ENCODE measurements around the gene MYO16.

The MYO16 gene

GRCh38 chr13:108663710-108664109 lies 34.3 kb downstream of the MYO16 start:
- no peak for DNase-seq (ENCODE audit: low spot score)

DNA sequence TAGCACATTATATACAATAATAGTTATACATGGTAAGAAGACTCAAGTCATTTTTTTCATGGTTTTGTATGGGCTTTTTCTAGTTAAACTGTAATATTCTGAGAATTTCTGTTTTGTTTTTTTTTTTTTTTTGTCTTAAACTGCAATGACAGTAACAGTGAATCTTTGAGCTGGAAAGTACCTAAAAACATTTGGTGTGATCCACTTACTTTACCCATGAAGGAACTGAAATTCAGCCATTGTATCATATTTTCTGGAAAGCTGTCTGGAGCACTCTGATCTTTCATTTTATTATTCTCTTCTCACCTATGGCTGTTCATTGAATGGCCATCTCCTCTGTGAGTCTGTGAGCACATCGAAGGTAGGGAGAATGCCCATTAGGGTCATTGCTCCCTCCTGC lies 37.8 kb downstream of the MYO16 start:
- no peak for DNase-seq (ENCODE audit: low spot score)

- DNase-seq (ENCODE audit: low spot score), result no peak
Measured at GRCh38 chr13:108669381-108669780, 40.0 kb downstream of the MYO16 start.

DNA sequence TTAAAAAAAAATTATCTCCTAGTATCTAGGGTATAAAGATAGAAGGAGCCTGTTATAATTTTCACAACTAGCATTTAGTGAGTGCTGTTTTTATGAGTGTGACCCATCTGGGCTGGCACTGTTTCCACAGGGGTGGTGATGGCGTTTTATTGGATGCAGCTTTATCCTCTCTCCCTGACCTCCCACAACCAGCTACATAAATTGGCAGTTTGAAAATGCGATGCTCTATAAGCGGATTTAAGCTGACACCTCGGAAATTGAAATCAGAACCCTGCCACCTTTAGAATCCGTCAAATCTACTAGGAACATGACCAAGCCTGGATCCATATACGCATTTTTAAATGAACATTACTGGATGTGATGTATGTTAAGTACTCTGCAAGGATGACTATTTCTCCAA lies 44.9 kb downstream of the MYO16 start:
- DNase-seq (ENCODE audit: low spot score), result no peak

GRCh38 chr13:108674771-108675170 lies 45.4 kb downstream of the MYO16 start:
- no peak for DNase-seq (ENCODE audit: low spot score)

DNA sequence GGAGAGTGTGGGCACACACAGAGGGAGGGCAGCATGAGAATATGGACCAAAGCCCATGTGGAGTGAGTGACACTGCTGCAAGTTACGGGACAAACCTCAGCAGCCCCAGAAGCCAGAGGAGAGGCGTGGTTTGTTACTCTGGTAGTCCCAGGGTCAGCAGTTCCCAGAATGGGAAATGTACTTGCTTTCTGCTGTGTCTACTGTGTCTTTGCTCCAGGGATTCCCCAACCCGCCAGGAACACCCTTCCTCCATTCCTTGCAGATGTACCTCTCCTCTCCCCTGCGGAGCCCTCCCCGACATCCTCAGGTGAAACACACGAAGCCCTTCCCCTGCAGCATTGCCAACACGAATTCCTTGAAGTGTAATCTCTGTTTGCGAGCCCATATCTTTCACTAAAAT lies 47.2 kb downstream of the MYO16 start:
- no peak for DNase-seq (ENCODE audit: low spot score)

DNA sequence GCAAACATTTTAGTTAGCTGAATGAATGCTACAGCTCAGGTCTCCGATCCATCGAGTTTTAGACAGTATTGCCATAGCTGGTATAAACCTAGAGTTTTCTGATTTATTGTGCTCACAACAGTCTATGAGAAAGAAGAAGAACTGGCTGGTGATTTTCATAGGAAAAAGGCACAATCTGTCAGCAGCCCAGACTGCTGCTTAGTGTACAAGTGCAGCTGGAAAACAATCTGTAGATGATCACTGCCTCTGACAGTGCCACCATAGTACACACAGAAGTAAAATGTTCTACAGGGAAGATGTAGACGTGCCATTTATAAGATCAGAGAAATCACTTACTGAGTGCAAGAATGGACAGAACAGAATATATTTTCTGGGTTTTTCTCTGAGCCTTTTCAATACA lies 48.4 kb downstream of the MYO16 start:
- DNase-seq (ENCODE audit: low spot score), result no peak

DNA sequence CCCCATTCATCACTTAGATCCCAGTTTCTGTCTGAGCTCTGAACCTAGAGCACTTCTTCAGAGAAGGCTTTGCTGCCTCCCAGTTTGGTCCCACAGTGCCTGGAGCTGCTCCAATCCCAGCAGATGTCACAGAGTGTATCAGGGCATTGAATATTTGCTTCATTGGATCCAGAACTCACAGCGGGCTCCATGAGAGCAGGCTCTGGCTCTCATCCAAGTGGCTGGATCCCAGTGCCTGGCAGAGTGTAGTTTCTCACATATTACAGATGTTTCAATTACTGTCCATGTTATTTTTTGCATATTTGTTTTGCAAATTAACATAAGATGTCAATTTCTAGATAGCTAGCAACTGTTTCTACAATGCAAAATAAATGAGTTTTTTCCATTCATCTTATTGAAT lies 50.6 kb downstream of the MYO16 start:
- no peak for DNase-seq (ENCODE audit: low spot score)

DNA sequence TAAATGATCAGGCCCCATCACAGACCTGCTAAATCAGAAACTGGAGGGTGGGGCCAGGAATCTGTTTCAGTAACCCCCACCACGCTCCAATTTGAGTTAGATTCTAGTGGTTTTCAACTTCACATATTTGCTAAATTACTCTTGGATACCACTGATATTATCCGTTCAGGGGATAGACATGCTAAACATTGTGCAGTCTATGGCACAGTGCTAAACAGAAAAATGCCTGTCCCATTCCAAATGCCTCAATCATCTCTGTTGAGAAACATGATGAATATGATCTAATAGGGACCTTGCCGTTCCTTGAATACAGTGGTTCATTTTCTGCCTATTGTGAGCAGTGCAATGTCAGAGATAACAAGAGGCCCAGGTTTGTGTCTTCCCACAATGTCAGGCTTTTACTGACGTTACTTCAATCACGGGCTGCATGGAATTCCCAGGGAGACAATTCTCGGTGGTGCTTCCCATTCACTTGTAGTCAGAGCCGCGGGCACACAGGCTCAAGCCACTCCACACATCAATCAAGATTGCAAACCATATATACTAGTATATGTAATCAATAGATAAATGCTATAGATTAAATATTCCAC lies 52.7 kb downstream of the MYO16 start:
- DNase-seq (ENCODE audit: low spot score), result no peak

DNA sequence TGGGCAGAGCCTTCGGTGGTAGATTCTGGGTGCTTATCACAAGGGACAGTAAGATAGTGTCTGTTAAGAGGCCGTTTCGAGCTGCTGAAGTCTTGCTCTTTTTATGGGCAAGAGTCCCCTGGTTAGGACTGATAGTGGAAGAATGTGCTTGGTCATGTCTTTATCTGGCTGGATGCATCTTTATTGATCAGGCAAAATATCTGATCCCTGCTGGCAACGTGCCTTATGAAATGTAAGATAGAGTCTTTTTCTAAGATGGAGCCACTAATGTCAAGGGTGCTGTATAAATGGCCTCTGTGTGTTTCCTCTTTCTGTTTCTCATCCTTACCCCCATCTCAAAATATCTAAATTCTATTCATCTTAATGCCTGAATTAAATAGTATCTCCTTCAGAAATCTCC lies 53.3 kb downstream of the MYO16 start:
- DNase-seq (ENCODE audit: low spot score), result no peak

DNA sequence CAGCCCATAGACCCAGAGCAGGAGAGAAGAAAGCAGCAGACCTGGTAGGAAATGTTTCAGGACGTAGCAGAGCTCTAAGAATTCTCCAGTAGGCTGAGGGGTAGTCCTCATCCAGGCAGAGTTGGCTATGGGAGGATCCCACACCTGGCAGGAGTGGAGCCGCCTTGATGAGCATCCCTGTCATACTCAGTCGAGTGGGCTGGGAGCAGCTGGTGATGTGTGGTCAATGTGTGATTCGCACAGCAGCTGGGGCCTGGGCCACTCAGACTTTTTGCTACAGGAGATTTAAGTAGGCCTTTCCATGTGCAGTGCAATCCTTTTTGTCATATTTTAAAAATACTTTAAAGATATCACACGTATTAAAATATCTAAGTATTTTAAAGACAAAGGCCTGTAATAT lies 56.6 kb downstream of the MYO16 start:
- no peak for DNase-seq (ENCODE audit: low spot score)

DNA sequence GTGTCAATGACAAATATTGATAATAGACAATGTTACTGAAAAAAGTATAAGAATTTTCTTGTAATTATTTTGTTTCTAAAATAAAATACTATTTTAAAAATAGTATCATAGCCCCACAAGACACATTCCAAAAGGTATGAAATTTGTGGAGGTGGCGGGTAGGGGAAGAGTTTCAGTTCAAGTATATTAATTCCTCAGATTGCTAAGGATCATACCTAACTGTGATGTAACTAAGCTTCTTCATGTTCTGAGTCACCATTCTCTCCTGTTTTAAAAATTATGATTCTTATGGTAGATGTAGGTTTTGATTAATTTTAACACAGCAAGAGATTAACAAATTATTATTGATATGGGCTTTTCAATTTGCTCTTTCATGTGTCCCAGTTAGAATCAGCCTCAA lies 61.3 kb downstream of the MYO16 start:
- DNase-seq (ENCODE audit: low spot score), result no peak

DNA sequence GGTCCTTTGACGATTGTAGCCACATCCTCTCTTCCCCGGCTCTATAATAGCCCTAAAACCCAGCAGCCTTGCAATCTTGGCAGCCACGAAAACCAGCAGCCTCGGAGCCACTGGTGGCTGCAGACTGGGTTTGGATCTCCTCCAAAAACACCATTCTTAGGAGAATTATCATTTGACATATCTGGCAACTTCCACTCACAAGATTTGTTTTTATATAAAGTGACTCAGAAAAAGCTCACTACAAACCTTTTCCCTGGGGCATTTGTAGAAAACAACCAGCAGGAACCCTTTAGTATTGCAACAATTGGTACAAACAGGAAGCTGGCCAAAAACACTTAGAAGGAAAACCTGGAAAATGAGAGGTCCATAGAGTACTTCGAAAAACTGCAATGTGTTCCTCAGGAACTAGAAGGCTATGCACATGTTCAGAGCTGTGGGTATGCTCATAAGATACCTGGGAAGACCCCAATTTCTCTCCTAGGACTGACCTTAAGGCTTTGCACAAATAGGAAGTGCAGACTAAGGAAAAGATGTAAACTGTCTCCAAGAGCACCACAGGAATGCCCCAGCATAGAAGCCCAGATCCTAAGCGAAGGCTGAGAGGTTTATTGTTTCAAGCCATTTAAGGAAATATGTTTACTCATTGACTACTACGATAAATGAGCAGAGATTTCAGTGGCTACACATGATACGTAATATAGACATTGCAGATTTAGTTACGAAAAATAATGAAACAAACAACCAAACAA lies 71.2 kb downstream of the MYO16 start:
- DNase-seq (ENCODE audit: low spot score), result no peak

DNA sequence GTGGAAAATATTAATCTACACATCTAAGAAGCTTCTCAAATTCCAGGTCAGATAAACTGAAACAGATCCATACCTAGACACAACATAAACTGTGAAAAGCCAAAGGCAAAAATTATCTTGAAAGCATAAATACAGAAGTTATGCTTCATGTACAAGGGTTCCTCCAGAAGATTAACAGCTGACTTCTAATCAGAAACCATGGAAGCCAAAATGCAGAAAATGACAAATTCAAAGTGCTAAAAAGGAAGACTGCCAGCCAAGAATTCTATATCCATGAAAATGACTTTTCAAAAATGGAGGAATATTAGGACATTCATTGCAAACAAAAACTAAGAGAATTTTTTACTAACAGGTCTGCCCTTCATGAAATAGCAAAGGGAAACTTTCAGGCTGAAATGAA lies 72.8 kb downstream of the MYO16 start:
- no peak for DNase-seq (ENCODE audit: low spot score)

- peak; percentile 17 for DNase-seq (ENCODE audit: low spot score)
Measured at GRCh38 chr13:108705031-108705430, 75.6 kb downstream of the MYO16 start.

- no peak for DNase-seq (ENCODE audit: low spot score)
Measured at GRCh38 chr13:108707584-108707983, 78.2 kb downstream of the MYO16 start.

- no peak for DNase-seq (ENCODE audit: low spot score)
Measured at GRCh38 chr13:108708921-108709320, 79.5 kb downstream of the MYO16 start.

GRCh38 chr13:108711386-108711785 lies 82.0 kb downstream of the MYO16 start:
- no peak for DNase-seq (ENCODE audit: low spot score)

GRCh38 chr13:108725471-108725870 lies 96.1 kb downstream of the MYO16 start:
- DNase-seq (ENCODE audit: low spot score), result no peak

- peak; percentile 9 for DNase-seq (ENCODE audit: low spot score)
Measured at GRCh38 chr13:108728370-108728769, 99.0 kb downstream of the MYO16 start.

GRCh38 chr13:108733022-108733560 lies 103.7 kb downstream of the MYO16 start:
- DNase-seq (ENCODE audit: low spot score), result no peak

- no peak for DNase-seq (ENCODE audit: low spot score)
Measured at GRCh38 chr13:108734676-108735075, 105.3 kb downstream of the MYO16 start.

- DNase-seq (ENCODE audit: low spot score), result no peak
Measured at GRCh38 chr13:108741930-108742329, 112.5 kb downstream of the MYO16 start.
